ENCODE measurements around the gene ZNF784.
"Not testable (repeated sequence)": the region's sequence is repeated elsewhere in the genome, so short reads cannot be mapped to it uniquely, and the experiment has no call there.

Gene ZNF784

GRCh38 chr19:55580628-55581144, 43.7 kb downstream of the ZNF784 start, which contains the start of gene ZNF579:
Gene ZNF579 (minus strand): TSS chr19:55580848. CDS start chr19:55579639, 1,209 bp downstream.
- DNase-seq = peak; percentile 89

GRCh38 chr19:55579766-55580621, 44.4 kb downstream of the ZNF784 start:
- DNase-seq = peak; percentile 48

GRCh38 chr19:55578761-55579747, 45.3 kb downstream of the ZNF784 start:
- DNase-seq = no peak

DNA sequence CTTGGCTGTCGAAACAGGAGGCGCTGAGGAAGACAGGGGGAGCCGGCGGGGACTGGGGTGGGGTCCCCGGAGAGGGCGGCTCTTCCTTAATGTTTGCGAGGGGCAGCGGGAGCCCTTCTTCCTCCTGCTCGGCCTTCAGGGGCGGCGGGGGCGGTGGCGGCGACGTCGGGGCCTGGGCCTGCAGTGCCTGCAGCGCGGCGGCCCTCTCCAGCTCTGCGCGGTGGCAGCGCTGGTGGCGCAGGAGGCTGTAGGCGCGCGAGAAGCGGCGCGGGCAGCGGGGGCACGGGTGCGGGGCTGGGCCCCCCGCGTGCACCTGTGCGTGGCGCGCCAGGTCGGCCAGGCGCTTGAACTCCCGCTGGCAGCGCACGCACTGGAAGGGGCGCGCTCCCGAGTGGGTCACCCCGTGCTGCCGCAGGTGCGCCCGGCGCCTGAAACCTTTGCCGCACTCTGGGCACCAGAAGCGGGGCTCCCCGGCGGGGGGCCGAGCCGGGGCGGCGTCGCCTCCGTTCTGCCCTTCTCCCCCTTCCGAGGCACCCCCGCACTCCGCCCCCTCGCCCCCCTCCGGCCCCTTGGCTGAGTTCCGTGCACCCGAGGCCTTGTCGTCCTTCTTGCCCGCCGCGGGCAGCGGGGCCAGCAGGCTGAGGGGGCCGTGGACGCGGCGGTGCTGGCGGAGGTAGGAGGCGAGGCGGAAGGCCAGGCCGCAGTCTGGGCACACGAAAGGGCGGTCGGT, 46.2 kb downstream of the ZNF784 start:
- DNase-seq = no peak

GRCh38 chr19:55576746-55577145, 47.6 kb downstream of the ZNF784 start:
- no peak for DNase-seq

- DNase-seq = not testable (repeated sequence)
These were observed 50.4 kb downstream of the ZNF784 start for GRCh38 chr19:55573929-55574328.
